ENCODE results near the gene IFI44L.

The IFI44L gene

DNA sequence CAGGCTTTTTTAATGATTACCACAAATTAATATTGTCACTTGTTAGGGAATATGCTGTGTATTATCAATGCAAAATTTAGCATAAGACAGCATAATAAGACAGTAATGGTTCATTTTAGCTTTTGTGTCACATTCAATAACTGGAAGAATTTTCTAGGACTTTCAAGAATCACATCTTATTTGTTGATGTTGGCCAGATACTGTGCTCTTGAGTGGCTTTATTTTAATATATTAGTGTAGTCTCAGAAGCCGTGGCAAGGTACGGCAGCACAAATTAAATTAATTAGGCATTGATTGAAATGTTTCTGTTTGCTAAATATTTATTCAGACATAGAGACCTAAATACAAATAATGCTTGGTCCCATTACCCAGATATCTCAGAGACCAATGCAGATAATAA lies 10.4 kb downstream of the IFI44L start:
- H3K4me3 ChIP-seq (ENCODE audit: low read length) = no peak overlapping the region
- DNase-seq (ENCODE audit: low read depth) = no peak
- TF ChIP-seq, protein P1, sequence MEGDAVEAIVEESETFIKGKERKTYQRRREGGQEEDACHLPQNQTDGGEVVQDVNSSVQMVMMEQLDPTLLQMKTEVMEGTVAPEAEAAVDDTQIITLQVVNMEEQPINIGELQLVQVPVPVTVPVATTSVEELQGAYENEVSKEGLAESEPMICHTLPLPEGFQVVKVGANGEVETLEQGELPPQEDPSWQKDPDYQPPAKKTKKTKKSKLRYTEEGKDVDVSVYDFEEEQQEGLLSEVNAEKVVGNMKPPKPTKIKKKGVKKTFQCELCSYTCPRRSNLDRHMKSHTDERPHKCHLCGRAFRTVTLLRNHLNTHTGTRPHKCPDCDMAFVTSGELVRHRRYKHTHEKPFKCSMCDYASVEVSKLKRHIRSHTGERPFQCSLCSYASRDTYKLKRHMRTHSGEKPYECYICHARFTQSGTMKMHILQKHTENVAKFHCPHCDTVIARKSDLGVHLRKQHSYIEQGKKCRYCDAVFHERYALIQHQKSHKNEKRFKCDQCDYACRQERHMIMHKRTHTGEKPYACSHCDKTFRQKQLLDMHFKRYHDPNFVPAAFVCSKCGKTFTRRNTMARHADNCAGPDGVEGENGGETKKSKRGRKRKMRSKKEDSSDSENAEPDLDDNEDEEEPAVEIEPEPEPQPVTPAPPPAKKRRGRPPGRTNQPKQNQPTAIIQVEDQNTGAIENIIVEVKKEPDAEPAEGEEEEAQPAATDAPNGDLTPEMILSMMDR (conservative IDR thresholded peaks at IDR 0.05; ENCODE audit: low read length) = no peak

DNA sequence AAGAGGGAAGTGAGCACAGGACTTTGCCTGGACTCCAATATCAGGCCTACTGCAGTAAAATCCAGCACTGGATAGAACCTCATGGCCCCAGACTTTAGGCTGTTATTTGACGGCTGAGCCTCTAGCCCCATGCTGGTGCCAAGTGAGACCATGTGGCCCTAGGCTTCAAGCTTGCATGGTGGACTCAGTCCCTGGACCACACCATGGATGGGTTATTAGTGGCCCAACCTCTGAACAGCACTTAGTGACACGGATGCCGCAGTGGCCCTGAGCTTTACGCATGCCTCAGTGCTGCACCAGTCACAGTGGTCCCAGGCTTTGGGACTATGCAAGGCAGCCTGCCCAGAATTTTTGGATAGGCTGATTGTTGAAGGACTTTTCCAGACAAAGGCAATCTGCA lies 13.0 kb downstream of the IFI44L start:
- no peak overlapping the region for H3K4me3 ChIP-seq (ENCODE audit: low read length)

DNA sequence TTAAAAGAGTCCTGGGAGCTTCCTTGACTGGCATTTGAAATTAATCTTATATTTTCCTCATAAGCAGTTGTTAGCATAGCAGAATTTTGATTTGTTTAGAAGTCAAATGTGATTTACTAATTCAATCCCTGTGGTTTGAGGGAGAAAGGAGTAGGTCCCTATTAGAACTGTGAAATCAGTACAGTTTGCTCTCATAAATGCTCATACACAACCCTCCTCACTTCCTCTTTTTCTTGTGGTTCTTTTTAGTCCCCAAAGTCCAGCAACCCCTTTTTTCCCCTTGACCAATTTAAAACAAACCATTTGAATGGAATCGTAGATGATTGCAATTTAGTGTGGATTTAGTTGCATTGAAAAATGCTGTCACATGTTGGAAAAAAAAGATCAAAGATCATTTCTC lies 20.2 kb downstream of the IFI44L start:
- TF ChIP-seq, protein P1 (conservative IDR thresholded peaks at IDR 0.05; ENCODE audit: low read length) = no peak
- H3K4me3 ChIP-seq (ENCODE audit: low read length) = no peak overlapping the region
- DNase-seq (ENCODE audit: low read depth) = no peak

More for the DNA sequence above, 13.0 kb downstream of the IFI44L start:
- no peak for DNase-seq (ENCODE audit: low read depth)
- TF ChIP-seq, protein P1 (conservative IDR thresholded peaks at IDR 0.05; ENCODE audit: low read length) = no peak

DNA sequence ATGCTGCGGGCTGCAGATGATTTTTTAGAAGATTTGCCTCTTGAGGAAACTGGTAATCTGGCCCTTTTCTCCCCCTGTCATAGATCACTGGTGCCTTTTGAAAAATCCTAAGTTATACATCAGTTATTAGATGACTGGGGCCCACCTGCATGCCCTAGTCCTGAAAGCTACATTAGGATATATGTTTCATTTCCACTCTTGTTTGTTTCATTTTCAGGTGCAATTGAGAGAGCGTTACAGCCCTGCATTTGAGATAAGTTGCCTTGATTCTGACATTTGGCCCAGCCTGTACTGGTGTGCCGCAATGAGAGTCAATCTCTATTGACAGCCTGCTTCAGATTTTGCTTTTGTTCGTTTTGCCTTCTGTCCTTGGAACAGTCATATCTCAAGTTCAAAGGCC lies 21.3 kb downstream of the IFI44L start:
- TF ChIP-seq, protein P1 (conservative IDR thresholded peaks at IDR 0.05; ENCODE audit: low read length) = no peak
- H3K4me3 ChIP-seq (ENCODE audit: low read length) = no peak overlapping the region
- DNase-seq (ENCODE audit: low read depth) = no peak

DNA sequence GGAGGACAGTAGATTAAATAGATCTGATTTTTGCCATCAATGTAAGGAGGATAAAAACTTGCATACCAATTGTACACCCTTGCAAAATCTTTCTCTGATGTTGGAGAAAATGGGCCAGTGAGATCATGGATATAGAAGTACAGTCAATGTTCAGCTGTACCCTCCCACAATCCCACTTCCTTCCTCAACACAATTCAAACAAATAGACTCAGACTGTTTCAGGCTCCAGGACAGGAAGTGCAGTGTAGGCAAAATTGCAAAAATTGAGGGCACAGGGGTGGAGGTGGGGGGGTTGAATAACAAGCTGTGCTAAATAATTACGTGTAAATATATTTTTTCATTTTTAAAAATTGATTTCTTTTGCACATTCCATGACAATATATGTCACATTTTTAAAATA lies 25.5 kb downstream of the IFI44L start:
- no peak for DNase-seq (ENCODE audit: low read depth)
- TF ChIP-seq, protein P1 (conservative IDR thresholded peaks at IDR 0.05; ENCODE audit: low read length) = no peak
- no peak overlapping the region for H3K4me3 ChIP-seq (ENCODE audit: low read length)

DNA sequence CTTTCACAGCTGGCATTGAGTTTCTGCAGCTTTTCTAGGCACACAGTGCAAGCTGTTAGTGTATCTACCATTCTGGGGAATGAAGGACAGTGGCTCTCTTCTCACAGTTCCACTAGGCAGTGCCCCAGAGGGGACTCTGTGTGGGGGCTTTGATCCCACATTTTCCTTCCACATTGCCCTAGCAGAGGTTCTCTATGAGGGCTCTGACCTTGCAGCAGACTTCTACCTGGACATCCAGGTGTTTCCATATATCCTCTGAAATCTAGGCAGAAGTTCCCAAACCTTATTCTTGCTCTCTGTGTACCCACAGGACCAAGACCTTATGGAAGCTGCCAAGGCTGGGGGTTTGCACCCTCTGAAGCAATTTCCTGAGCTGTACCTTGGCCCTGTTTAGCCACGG lies 27.0 kb downstream of the IFI44L start:
- H3K4me3 ChIP-seq (ENCODE audit: low read length) = no peak overlapping the region
- TF ChIP-seq, protein P1 (conservative IDR thresholded peaks at IDR 0.05; ENCODE audit: low read length) = no peak
- DNase-seq (ENCODE audit: low read depth) = no peak

DNA sequence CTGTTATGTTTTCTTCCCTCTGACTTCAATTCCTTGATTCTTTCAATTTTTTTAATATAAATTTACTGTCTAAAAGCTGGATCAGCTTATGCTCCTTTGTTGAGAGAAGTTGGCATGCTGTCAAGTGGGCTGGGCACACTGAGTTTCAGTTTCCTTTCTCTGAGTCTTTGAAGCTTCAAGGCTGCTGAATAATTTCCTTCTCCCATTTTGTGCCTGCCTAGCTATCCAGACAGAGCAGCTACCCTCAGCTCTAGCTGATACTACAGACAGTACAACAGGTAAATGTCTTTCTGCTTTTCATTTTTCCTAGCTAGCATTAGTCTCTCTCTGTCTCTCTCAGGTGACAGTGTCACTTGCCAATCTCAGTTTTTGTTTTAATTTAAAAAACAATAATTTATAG lies 29.4 kb downstream of the IFI44L start, which contains the start of gene IFI44:
IFI44 (plus strand) TSS at position 204 of the 400 bp plus-strand sequence. CDS start 365 bp downstream, outside the sequence.
- DNase-seq (ENCODE audit: low read depth) = peak; percentile 78
- H3K4me3 ChIP-seq (ENCODE audit: low read length) = peak within 1 kb of the TSS; percentile 62
- TF ChIP-seq, protein P1 (conservative IDR thresholded peaks at IDR 0.05; ENCODE audit: low read length) = no peak
